H9 (cell line): ENCODE measurements around the gene NLGN3. TPM values are rescaled to one million over a fixed set of nuclear protein-coding genes. Genes with fewer than 3 reads are reported as not detected.

ENCODE experiments used
- DNase-seq: peaks from one replicate; pipeline ENCODE4 v3.0.0-alpha.2; 2017
- H2AFZ ChIP-seq: one replicate; pipeline ENCODE4 v1.6.1; 2013; ENCODE audit warnings: mild to moderate bottlenecking, low read length, control low read depth, moderate library complexity
- H2AK5ac ChIP-seq: 2 replicates; pipeline ENCODE4 v1.6.1; 2013; ENCODE audit warnings: low read length, control low read depth, mixed read lengths; ENCODE audit not compliant: insufficient read length
- H2BK120ac ChIP-seq: one replicate; pipeline ENCODE4 v1.6.1; 2013; ENCODE audit warnings: low read depth, mild to moderate bottlenecking, low read length, control low read depth, inconsistent platforms; ENCODE audit not compliant: poor library complexity, severe bottlenecking
- H2BK12ac ChIP-seq: 2 replicates; pipeline ENCODE4 v1.6.1; 2013; ENCODE audit warnings: low read length, control low read depth, mixed read lengths, low read depth; ENCODE audit not compliant: insufficient read length
- H2BK15ac ChIP-seq: 2 replicates; pipeline ENCODE4 v1.6.1; 2013; ENCODE audit warnings: low read depth, low read length, control low read depth
- H2BK20ac ChIP-seq: one replicate; pipeline ENCODE4 v1.6.1; 2013; ENCODE audit warnings: low read depth, mild to moderate bottlenecking, low read length, control low read depth, inconsistent platforms; ENCODE audit not compliant: poor library complexity, severe bottlenecking
- H2BK5ac ChIP-seq: 2 replicates; pipeline ENCODE4 v1.6.1; 2013; ENCODE audit warnings: low read length, control low read depth, mixed read lengths; ENCODE audit not compliant: insufficient read length
- H3K14ac ChIP-seq: 2 replicates; pipeline ENCODE4 v1.6.1; 2013; ENCODE audit warnings: low read length, control low read depth; ENCODE audit not compliant: insufficient read depth
- H3K18ac ChIP-seq: 2 replicates; pipeline ENCODE4 v1.6.1; 2013; ENCODE audit warnings: low read depth, mild to moderate bottlenecking, mixed read lengths, low read length, control low read depth; ENCODE audit not compliant: insufficient read length
- H3K23ac ChIP-seq: 2 replicates; pipeline ENCODE4 v1.6.1; 2013; ENCODE audit warnings: low read length, control low read depth, mixed read lengths, low read depth; ENCODE audit not compliant: insufficient read length
- H3K23me2 ChIP-seq: 2 replicates; pipeline ENCODE4 v1.6.1; 2013; ENCODE audit warnings: low read depth, mild to moderate bottlenecking, mixed read lengths, low read length, control low read depth; ENCODE audit not compliant: insufficient read length, poor library complexity, severe bottlenecking
- H3K27ac ChIP-seq: 2 replicates; pipeline ENCODE4 v1.5.1; 2013; ENCODE audit warnings: low read length, control low read depth, mixed read lengths, low read depth; ENCODE audit not compliant: insufficient read length
- H3K27me3 ChIP-seq: 2 replicates; pipeline ENCODE4 v1.6.1; 2013; ENCODE audit warnings: low read length, control low read depth, inconsistent platforms; ENCODE audit not compliant: insufficient read depth
- H3K4ac ChIP-seq: 2 replicates; pipeline ENCODE4 v1.6.1; 2013; ENCODE audit warnings: low read depth, mild to moderate bottlenecking, control low read depth, inconsistent platforms, low read length, moderate library complexity
- H3K4me1 ChIP-seq: 2 replicates; pipeline ENCODE4 v1.6.1; 2013; ENCODE audit warnings: low read length, control low read depth, inconsistent platforms; ENCODE audit not compliant: insufficient read depth
- H3K4me2 ChIP-seq: 2 replicates; pipeline ENCODE4 v1.6.1; 2013; ENCODE audit warnings: low read length, control low read depth, mixed read lengths; ENCODE audit not compliant: insufficient read length, insufficient read depth
- H3K56ac ChIP-seq: 2 replicates; pipeline ENCODE4 v1.6.1; 2013; ENCODE audit warnings: low read depth, mild to moderate bottlenecking, mixed read lengths, low read length, control low read depth; ENCODE audit not compliant: insufficient read length
- H3K79me1 ChIP-seq: 2 replicates; pipeline ENCODE4 v1.6.1; 2013; ENCODE audit warnings: low read depth, mild to moderate bottlenecking, moderate library complexity, low read length, control low read depth, inconsistent platforms; ENCODE audit not compliant: insufficient read depth, poor library complexity, severe bottlenecking
- H3K79me2 ChIP-seq: 2 replicates; pipeline ENCODE4 v1.6.1; 2013; ENCODE audit warnings: low read length, control low read depth, inconsistent platforms; ENCODE audit not compliant: insufficient read depth
- H3K9ac ChIP-seq: 2 replicates; pipeline ENCODE4 v1.6.1; 2013; ENCODE audit warnings: low read length, control low read depth, mixed read lengths; ENCODE audit not compliant: insufficient read length; ENCODE audit errors: extremely low read depth
- H3K9me3 ChIP-seq: one replicate; pipeline ENCODE4 v1.6.1; 2013; ENCODE audit warnings: low read depth, low read length, inconsistent platforms; ENCODE audit not compliant: control insufficient read depth
- H3T11ph ChIP-seq: one replicate; pipeline ENCODE4 v1.6.1; 2013; ENCODE audit warnings: mild to moderate bottlenecking, low read length, control low read depth, inconsistent platforms
- H4K20me1 ChIP-seq: one replicate; pipeline ENCODE4 v1.6.1; 2013; ENCODE audit not compliant: control insufficient read depth, insufficient read length, insufficient read depth
- H4K5ac ChIP-seq: 2 replicates; pipeline ENCODE4 v1.6.1; 2013; ENCODE audit warnings: low read depth, mild to moderate bottlenecking, mixed read lengths, low read length, control low read depth; ENCODE audit not compliant: insufficient read length
- H4K8ac ChIP-seq: replicated peaks from 2 replicates; pipeline ENCODE4 v1.6.1; 2013; ENCODE audit warnings: low read length, control low read depth, mixed read lengths, low read depth; ENCODE audit not compliant: insufficient read length
- H4K91ac ChIP-seq: 2 replicates; pipeline ENCODE4 v1.6.1; 2013; ENCODE audit warnings: low read depth, mild to moderate bottlenecking, moderate library complexity, mixed read lengths, low read length, control low read depth; ENCODE audit not compliant: insufficient read length
- H3K27ac Mint-ChIP-seq, 3 experiments: 2 replicates in 2 of 3; 3 replicates in 1 of 3; pipeline ENCODE4 v1.8.0; 2020 to 2021; ENCODE audit warnings: mixed read lengths in 3 of 3, mild to moderate bottlenecking in 1 of 3, moderate library complexity in 1 of 3
- H3K27me3 Mint-ChIP-seq: 2 replicates; pipeline ENCODE4 v1.8.0; 2021; ENCODE audit warnings: low read depth, mild to moderate bottlenecking, moderate library complexity, mixed read lengths
- H3K36me3 Mint-ChIP-seq, 3 experiments: 2 replicates in 2 of 3; 3 replicates in 1 of 3; pipeline ENCODE4 v1.8.0; 2020 to 2021; ENCODE audit warnings: low read depth in 3 of 3, mixed read lengths in 3 of 3; ENCODE audit not compliant: insufficient read depth in 1 of 3
- H3K4me1 Mint-ChIP-seq, 2 experiments: 2 replicates each; pipeline ENCODE4 v1.8.0; 2020; ENCODE audit warnings: mixed read lengths in 2 of 2
- H3K4me3 Mint-ChIP-seq, 2 experiments: 2 replicates in 1 of 2; 3 replicates in 1 of 2; pipeline ENCODE4 v1.8.0; 2020 to 2021; ENCODE audit warnings: mild to moderate bottlenecking in 2 of 2, mixed read lengths in 2 of 2, moderate library complexity in 1 of 2
- H3K9me3 Mint-ChIP-seq, 2 experiments: 2 replicates in 1 of 2; 3 replicates in 1 of 2; pipeline ENCODE4 v1.8.0; 2020; ENCODE audit warnings: mild to moderate bottlenecking in 2 of 2, mixed read lengths in 2 of 2, moderate library complexity in 1 of 2
- WGBS: extraction: QIAGEN DNeasy Blood & Tissue Kit; methylation state at CpG from one replicate; pipeline ENCODE4 v1.1.7; 2013; ENCODE audit warnings: missing lambda C conversion rate, low lambda C conversion rate, mixed read lengths; ENCODE audit not compliant: insufficient read length; ENCODE audit errors: extremely low coverage; 5-methylcytosine and 5-hydroxymethylcytosine counted together
- total RNA-seq: library from RNA; stranded (reverse); gene quantifications from 2 replicates; pipeline ENCODE4 v1.2.1, GENCODE V29; 2021
- TF ChIP-seq, protein P1 (sequence below): fragments of 200-600 bp; sonication (generic); conservative IDR thresholded peaks from 3 replicates; pipeline ENCODE4 v1.8.0; 2021; ENCODE audit warnings: antibody characterized with exemption, mild to moderate bottlenecking

Gene NLGN3
- total RNA-seq, 1 experiment from 2014 or later = 3.6 TPM

DNA sequence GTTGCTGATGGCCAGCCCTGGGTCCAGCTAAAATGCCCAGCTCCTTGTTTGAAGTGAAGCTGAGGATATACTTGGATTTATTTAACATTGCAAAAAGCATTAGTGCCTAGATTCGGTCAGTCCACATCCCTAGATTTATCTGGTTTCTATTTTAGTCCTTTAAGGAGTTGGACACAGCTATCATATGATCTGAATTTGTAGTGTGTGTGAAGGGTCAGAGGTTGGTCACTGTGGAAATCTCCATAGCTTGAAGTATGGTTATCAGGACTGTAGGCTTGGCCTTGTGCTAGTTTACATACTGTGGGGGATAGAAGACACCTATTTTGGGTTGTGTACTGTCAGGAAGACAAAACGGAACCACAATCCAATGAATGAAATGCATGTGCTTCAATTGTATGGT, 28.8 kb downstream of the NLGN3 start:
- Mint-ChIP-seq H3K4me3 (no peak overlapping the region), H3K27me3 (peaks cover 2% of the 10 kb centered on the region), H3K9me3 (peaks cover 68 to 80% of the 10 kb centered on the region in 2 experiments), H3K36me3 (peaks cover 15 to 21% (median 15%) of the 10 kb centered on the region in 3 experiments), H3K27ac (no peak overlapping the region), H3K4me1 (peaks cover 5 to 18% of the 10 kb centered on the region in 2 experiments)
- peaks cover 34% of the 10 kb centered on the region for H3K9me3 ChIP-seq
- no peak overlapping the region for H3T11ph ChIP-seq
- no peak overlapping the region for H2AK5ac ChIP-seq
- H2BK12ac ChIP-seq = no peak overlapping the region
- no peaks in the 10 kb centered on the region for H3K23me2 ChIP-seq
- no peak overlapping the region for H3K18ac ChIP-seq
- H3K27ac ChIP-seq = no peak overlapping the region
- H3K4ac ChIP-seq = no peak overlapping the region
- H3K79me2 ChIP-seq = no peaks in the 10 kb centered on the region
- no peak overlapping the region for H4K5ac ChIP-seq
- no peaks in the 10 kb centered on the region for H3K79me1 ChIP-seq
- H4K8ac ChIP-seq = no peak overlapping the region
- no peak overlapping the region for H2BK15ac ChIP-seq
- no peak overlapping the region for H2BK120ac ChIP-seq
- no peak overlapping the region for H3K23ac ChIP-seq
- no peak for DNase-seq
- H2BK5ac ChIP-seq = no peak overlapping the region
- TF ChIP-seq, protein P1, sequence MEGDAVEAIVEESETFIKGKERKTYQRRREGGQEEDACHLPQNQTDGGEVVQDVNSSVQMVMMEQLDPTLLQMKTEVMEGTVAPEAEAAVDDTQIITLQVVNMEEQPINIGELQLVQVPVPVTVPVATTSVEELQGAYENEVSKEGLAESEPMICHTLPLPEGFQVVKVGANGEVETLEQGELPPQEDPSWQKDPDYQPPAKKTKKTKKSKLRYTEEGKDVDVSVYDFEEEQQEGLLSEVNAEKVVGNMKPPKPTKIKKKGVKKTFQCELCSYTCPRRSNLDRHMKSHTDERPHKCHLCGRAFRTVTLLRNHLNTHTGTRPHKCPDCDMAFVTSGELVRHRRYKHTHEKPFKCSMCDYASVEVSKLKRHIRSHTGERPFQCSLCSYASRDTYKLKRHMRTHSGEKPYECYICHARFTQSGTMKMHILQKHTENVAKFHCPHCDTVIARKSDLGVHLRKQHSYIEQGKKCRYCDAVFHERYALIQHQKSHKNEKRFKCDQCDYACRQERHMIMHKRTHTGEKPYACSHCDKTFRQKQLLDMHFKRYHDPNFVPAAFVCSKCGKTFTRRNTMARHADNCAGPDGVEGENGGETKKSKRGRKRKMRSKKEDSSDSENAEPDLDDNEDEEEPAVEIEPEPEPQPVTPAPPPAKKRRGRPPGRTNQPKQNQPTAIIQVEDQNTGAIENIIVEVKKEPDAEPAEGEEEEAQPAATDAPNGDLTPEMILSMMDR = no peak
- H3K56ac ChIP-seq = no peak overlapping the region
- H3K4me2 ChIP-seq = no peak overlapping the region
- no peak overlapping the region for H2AFZ ChIP-seq
- no peak overlapping the region for H3K14ac ChIP-seq
- no peaks in the 10 kb centered on the region for H3K4me1 ChIP-seq
- H2BK20ac ChIP-seq = no peak overlapping the region
- H3K9ac ChIP-seq = no peak overlapping the region
- no peaks in the 10 kb centered on the region for H4K20me1 ChIP-seq
- H3K27me3 ChIP-seq = no peaks in the 10 kb centered on the region
- WGBS = no CpG with 5 or more reads among the region's 2 CpGs
- no peak overlapping the region for H4K91ac ChIP-seq
